ENCODE results near the gene BICD1.

DNA sequence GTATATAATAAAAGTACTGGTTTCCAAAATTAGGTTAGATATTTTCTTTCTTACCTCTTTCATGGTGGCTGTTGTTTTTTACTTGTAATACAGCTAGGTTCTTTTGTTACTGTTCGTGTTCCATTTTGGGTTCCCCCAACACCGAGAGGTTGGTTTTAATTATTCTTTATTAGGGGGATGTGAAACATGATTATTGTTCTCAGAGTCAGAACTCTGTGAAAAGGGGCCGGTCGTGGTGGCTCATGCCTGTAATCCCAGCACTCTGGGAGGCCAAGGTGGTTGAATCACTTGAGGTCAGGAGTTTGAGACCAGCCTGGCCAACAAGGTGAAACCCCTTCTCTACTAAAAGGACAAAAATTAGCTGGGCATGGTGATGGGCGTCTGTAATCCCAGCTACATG lies 108.1 kb downstream of the BICD1 start:
- TF ChIP-seq, protein P1, sequence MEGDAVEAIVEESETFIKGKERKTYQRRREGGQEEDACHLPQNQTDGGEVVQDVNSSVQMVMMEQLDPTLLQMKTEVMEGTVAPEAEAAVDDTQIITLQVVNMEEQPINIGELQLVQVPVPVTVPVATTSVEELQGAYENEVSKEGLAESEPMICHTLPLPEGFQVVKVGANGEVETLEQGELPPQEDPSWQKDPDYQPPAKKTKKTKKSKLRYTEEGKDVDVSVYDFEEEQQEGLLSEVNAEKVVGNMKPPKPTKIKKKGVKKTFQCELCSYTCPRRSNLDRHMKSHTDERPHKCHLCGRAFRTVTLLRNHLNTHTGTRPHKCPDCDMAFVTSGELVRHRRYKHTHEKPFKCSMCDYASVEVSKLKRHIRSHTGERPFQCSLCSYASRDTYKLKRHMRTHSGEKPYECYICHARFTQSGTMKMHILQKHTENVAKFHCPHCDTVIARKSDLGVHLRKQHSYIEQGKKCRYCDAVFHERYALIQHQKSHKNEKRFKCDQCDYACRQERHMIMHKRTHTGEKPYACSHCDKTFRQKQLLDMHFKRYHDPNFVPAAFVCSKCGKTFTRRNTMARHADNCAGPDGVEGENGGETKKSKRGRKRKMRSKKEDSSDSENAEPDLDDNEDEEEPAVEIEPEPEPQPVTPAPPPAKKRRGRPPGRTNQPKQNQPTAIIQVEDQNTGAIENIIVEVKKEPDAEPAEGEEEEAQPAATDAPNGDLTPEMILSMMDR (IDR thresholded peaks at IDR 0.05; ENCODE audit: insufficient read depth, low read length), result no peak
- no peak for TF ChIP-seq GABPA (IDR thresholded peaks at IDR 0.05; ENCODE audit: low read depth)

Data from HL-60 (cell line).